Stimulated activated memory B cell treated with anti-CD40 and anti-IgM and Interleukin-4, amounts not matched to agents 10 μg/mL and 1 μg/mL and 100 μg/mL, for 72 hours (primary cell): ENCODE data around the gene GPBP1.
"Not testable (repeated sequence)": the region's sequence is repeated elsewhere in the genome, so short reads cannot be mapped to it uniquely, and the experiment has no call there.

ENCODE experiments used
- ATAC-seq: fragments of 150-1000 bp; cut with Tn5 transposase; 2 replicates; pipeline ENCODE4 v1.10.0; 2021
- H3K27ac Mint-ChIP-seq: one replicate; pipeline ENCODE4 v1.8.0; 2022; ENCODE audit warnings: mild to moderate bottlenecking, mixed read lengths
- H3K27me3 Mint-ChIP-seq: one replicate; pipeline ENCODE4 v1.8.0; 2022; ENCODE audit warnings: mixed read lengths
- H3K36me3 Mint-ChIP-seq: one replicate; pipeline ENCODE4 v1.8.0; 2022; ENCODE audit warnings: mixed read lengths
- H3K4me1 Mint-ChIP-seq: one replicate; pipeline ENCODE4 v1.8.0; 2022; ENCODE audit warnings: mixed read lengths
- H3K4me3 Mint-ChIP-seq: one replicate; pipeline ENCODE4 v1.8.0; 2022; ENCODE audit warnings: mild to moderate bottlenecking, moderate library complexity, mixed read lengths
- H3K9me3 Mint-ChIP-seq: one replicate; pipeline ENCODE4 v1.8.0; 2022; ENCODE audit warnings: mixed read lengths

GPBP1 gene

DNA sequence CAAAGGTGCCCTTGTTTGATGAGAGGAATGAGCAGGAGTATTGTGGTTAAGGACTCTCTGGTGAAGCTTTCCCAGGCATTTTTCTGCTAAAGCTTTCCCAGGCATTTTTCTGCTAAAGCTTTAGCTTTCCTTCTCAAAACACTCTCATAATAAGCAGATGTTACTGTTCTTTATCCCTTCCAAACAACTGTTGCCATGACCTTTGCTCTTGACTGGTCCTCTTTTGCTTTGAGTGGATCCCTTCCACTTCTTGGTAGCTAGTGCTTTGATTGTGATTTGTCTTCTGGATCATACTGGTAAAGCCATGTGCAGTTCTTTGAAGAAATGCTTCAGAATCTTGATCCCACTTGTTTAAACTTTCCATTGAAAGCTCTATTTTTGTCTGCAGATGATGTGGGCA is 85.8 kb downstream of the GPBP1 start:
- Mint-ChIP-seq H3K27me3 (no peaks in the 10 kb centered on the region), H3K4me1 (no peaks in the 10 kb centered on the region), H3K9me3 (no peaks in the 10 kb centered on the region), H3K4me3 (no peak overlapping the region), H3K27ac (no peak overlapping the region), H3K36me3 (peaks cover 67% of the 10 kb centered on the region)
- ATAC-seq: no peak

DNA sequence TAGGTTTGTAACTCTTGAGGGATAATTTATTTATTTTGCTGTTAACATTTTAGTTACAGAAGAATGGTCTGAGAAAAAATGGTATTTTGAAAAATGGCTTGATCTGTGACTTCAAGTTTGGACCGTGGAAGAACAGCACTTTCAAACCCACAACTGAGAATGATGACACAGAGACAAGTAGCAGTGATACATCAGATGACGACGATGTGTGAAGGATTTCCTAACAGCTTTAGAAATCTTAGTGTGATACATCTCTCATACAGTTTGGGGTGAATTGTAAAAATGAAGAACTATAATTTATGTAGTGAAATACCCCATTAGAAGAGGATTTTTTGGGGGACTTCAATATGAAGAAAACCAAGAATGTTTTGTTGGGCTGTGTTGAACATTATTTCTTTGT is 88.7 kb downstream of the GPBP1 start:
- Mint-ChIP-seq H3K36me3 (peaks cover 51% of the 10 kb centered on the region), H3K27ac (no peak overlapping the region), H3K4me1 (no peaks in the 10 kb centered on the region), H3K27me3 (no peaks in the 10 kb centered on the region), H3K4me3 (no peak overlapping the region), H3K9me3 (no peaks in the 10 kb centered on the region)
- no peak for ATAC-seq

DNA sequence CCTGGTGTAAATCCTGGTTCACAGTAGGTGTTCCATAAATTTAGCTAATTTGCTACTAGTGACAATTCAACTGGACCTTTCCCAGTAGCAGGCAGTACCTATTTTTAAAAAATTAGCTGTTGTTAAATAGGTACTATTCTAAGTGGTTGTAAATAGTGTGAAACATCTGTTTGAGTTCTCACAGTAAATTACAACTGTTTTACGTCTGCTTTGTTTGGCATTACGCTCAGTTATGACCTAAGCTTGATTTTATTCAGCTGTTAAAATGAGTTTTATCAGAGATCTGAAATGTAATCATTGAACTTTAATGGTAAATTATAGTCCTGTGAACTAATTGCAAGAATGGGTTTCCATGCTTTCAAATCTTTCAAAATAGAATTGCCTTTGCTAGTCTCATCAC is 93.9 kb downstream of the GPBP1 start:
- Mint-ChIP-seq H3K27ac (no peak overlapping the region), H3K4me1 (no peaks in the 10 kb centered on the region), H3K36me3 (peaks cover 6% of the 10 kb centered on the region), H3K27me3 (no peaks in the 10 kb centered on the region), H3K4me3 (no peak overlapping the region), H3K9me3 (no peaks in the 10 kb centered on the region)
- ATAC-seq: no peak

DNA sequence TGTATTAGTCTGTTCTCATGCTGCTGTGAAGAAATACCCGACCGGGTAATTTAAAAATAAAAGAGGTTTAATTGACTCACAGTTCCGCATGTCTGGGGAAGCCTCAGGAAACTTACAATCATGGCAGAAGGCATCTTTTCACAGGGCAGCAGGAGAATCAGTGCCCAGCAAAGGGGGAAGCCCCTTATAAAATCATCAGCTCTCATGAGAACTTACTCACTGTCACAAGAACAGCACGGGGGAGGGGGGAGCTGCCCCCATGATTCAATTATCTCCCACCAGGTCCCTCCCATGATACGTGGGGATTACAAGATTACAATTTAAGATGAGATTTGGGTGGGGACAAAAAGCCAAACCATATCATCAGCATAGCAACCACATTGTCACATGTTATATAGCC is 102.5 kb downstream of the GPBP1 start:
- no peaks in the 10 kb centered on the region for H3K27me3 Mint-ChIP-seq
- H3K9me3 Mint-ChIP-seq: no peaks in the 10 kb centered on the region
- H3K36me3 Mint-ChIP-seq: no peaks in the 10 kb centered on the region
- H3K27ac Mint-ChIP-seq: no peak overlapping the region
- no peak overlapping the region for H3K4me3 Mint-ChIP-seq
- no peaks in the 10 kb centered on the region for H3K4me1 Mint-ChIP-seq
- ATAC-seq: no peak

DNA sequence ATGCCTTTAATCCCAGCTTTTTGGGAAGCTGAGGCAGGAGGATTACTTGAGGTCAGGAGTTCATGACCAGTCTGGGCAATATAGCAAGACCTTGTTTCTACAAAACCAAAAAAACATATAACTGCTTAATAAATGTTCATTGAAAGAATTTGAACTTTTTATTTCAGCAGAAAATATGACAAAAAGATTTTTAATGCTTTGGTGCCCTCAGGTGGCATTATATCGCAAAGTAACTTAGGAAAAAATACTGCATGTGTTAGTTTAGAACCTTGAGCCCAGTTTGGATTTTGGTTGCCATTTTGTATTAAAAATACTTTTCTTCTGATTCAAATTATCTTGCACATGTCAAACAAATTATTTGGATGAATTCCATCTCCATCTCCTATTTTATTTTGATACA is 103.2 kb downstream of the GPBP1 start:
- Mint-ChIP-seq H3K4me1 (no peaks in the 10 kb centered on the region), H3K4me3 (no peak overlapping the region), H3K27me3 (no peaks in the 10 kb centered on the region), H3K9me3 (no peaks in the 10 kb centered on the region), H3K27ac (no peak overlapping the region), H3K36me3 (no peaks in the 10 kb centered on the region)
- ATAC-seq: no peak

DNA sequence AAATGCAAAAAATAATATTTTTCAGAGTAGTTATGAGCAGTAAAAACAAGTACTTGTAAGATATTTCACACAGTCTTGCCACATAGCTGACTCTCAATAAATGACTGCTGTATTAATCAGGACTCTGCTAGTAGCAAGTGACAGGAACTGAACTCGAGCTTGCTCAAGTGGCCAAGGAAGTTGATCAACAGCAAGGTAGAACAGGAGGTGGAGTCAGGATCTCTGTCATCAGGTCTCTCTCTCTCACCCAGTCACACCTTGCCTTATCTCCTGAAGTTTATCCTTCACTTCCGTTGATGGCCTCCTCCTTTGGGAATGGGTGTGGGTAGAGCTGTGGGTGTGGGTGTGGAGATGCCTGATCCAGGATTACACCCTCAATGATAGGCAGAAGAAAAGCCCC is 107.0 kb downstream of the GPBP1 start:
- no peak for ATAC-seq
- Mint-ChIP-seq H3K4me3 (no peak overlapping the region), H3K4me1 (peaks cover 6% of the 10 kb centered on the region), H3K27ac (no peak overlapping the region), H3K36me3 (peaks cover under 1% of the 10 kb centered on the region), H3K9me3 (peaks cover 9% of the 10 kb centered on the region), H3K27me3 (peaks cover 29% of the 10 kb centered on the region)

DNA sequence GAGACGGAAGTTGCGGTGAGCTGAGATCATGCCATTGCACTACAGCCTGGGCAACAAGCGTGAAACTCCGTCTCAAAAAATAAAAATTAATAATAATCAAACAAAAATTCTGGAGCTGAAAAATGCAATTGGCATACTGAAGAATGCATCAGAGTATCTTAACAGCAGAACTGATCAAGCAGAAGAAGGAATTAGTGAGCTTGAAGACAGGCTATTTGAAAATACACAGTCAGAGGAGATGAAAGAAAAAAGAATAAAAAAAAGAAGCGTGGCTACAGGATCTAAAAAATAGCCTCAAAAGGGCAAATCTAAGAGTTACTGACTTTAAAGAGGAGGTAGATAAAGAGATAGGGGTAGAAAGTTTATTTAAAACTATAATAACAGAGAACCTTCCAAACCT is 111.2 kb downstream of the GPBP1 start:
- not testable (repeated sequence) for ATAC-seq, H3K4me1 Mint-ChIP-seq, H3K4me3 Mint-ChIP-seq, H3K27ac Mint-ChIP-seq, H3K36me3 Mint-ChIP-seq
- H3K9me3 Mint-ChIP-seq: peaks cover 12% of the 10 kb centered on the region
- H3K27me3 Mint-ChIP-seq: peaks cover 46% of the 10 kb centered on the region

DNA sequence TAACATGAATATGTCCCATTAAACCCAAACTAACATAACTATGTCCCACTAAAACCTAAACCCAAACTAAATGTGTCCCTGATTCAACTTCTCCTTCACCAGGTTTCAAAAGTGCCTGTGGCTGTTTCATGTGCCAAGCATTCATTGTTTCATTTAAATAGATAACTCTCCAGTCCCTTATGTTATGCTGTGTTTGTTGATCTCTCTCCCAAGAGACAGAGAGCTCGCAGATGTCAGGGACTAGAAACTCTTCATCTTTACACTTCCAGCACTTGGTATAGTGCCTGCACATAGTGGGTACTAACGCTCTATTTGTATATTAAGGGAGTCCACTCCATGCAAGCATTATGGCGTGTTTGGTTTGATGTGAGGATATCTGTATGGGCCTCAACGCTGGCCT is 118.0 kb downstream of the GPBP1 start:
- H3K36me3 Mint-ChIP-seq: no peaks in the 10 kb centered on the region
- H3K27ac Mint-ChIP-seq: no peak overlapping the region
- H3K4me1 Mint-ChIP-seq: no peaks in the 10 kb centered on the region
- ATAC-seq: no peak
- no peak overlapping the region for H3K4me3 Mint-ChIP-seq
- peaks cover 4% of the 10 kb centered on the region for H3K9me3 Mint-ChIP-seq
- peaks cover 11% of the 10 kb centered on the region for H3K27me3 Mint-ChIP-seq

DNA sequence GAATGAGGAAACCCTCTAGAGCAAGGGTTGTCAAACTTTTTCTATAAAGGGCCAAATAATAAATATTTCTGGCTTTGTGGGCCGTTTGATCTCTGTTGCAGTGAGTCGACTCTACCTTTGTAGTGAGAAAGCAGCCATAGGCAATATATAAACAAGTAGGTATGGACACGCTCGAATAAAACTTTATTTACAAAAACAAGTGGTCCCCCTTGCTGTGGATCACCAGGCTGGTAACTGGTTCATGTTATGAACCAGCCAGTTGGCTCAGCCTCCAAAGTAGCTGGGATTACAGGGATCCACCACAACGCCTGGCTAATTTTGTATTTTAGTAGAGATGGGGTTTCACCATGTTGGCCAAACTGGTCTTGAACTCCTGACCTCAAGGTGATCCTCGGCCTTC is 118.5 kb downstream of the GPBP1 start:
- no peak for ATAC-seq
- Mint-ChIP-seq H3K4me1 (no peaks in the 10 kb centered on the region), H3K9me3 (peaks cover 4% of the 10 kb centered on the region), H3K27me3 (peaks cover 10% of the 10 kb centered on the region), H3K27ac (no peak overlapping the region), H3K36me3 (no peaks in the 10 kb centered on the region), H3K4me3 (no peak overlapping the region)

DNA sequence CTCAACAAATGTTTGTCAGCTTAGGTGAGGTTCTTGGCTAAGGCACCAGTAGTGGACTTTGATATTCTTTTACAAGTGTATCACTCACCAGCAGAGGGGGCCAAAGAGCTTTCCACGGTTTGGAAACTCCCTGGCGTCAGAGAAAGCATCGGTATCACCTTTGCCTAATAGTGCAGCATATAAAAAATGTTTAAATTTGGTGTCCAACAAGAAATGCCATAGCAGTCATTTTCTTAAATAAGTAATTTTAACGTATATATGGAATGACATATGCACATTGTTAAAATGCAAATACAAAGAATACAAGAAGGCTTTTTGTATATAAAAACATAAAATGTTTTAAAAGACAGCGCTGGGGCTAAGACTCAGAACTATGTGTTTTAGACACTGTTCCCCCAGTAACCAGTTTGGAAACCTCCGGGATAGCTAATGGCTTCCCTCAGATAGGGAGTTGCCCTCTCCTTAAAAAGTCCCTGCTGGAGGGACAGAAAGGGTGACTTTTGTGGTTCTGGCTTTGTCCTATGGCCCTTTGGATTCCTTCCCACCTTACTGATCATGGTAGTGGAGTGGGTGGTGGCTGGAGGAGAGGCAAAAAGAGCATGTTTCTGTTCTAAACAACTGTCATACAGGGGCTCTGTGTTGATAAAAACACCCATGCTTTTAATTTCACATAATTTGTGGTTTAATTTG is 124.6 kb downstream of the GPBP1 start:
- Mint-ChIP-seq H3K4me1 (peaks cover 13% of the 10 kb centered on the region), H3K27ac (peak overlapping the region; percentile 64), H3K27me3 (no peaks in the 10 kb centered on the region), H3K9me3 (no peaks in the 10 kb centered on the region), H3K4me3 (peak overlapping the region; percentile 72), H3K36me3 (no peaks in the 10 kb centered on the region)
- peak; percentile 74 for ATAC-seq

DNA sequence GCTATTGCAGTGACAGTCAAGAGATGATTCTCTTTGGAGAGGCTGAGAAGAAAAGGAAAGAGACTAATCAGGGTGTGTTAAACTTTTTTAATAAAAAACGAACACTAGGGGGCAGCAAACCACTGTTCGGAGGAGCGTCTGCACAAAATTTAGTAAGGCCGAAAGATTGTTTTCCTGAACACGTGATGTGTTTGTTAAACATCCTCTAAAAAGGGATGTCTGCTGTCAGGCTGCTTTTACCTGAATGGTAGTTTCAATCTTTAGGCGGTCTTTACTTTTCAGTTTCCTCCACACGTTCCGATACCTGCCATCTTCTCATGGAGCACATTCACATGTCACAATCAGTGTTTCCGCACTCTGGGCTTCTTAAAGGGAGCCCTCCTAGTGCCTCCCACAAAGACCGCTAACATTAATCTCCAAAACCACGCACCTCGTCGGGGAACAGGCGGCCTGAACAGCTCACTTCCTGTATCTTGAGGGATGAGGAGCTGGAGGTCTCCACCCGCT is 125.2 kb downstream of the GPBP1 start:
- peak overlapping the region; percentile 72 for H3K4me3 Mint-ChIP-seq
- no peaks in the 10 kb centered on the region for H3K27me3 Mint-ChIP-seq
- peak; percentile 59 for ATAC-seq
- peaks cover 13% of the 10 kb centered on the region for H3K4me1 Mint-ChIP-seq
- peak overlapping the region; percentile 64 for H3K27ac Mint-ChIP-seq
- no peaks in the 10 kb centered on the region for H3K9me3 Mint-ChIP-seq
- no peaks in the 10 kb centered on the region for H3K36me3 Mint-ChIP-seq

DNA sequence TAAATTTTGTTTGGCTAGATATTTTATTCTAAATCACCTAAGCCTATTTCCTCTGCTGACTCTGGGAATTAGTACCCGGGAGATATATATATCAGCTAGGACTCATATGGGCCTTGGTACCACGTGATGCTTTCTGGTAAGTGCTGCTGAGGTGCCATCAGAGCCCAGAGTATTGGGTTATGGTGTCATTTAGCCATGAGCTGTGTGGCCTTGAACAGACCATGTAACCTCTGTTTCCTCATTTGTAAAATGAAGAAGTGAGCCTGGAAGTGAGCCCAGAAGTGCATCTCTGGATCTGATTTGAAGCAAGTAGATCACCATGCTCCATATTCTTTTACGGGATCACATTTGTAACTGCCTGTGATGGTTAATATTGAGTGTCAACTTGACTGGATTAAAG is 126.1 kb downstream of the GPBP1 start:
- no peaks in the 10 kb centered on the region for H3K36me3 Mint-ChIP-seq
- H3K27ac Mint-ChIP-seq: no peak overlapping the region
- no peak overlapping the region for H3K4me3 Mint-ChIP-seq
- no peaks in the 10 kb centered on the region for H3K9me3 Mint-ChIP-seq
- H3K4me1 Mint-ChIP-seq: peaks cover 13% of the 10 kb centered on the region
- no peaks in the 10 kb centered on the region for H3K27me3 Mint-ChIP-seq
- ATAC-seq: no peak

DNA sequence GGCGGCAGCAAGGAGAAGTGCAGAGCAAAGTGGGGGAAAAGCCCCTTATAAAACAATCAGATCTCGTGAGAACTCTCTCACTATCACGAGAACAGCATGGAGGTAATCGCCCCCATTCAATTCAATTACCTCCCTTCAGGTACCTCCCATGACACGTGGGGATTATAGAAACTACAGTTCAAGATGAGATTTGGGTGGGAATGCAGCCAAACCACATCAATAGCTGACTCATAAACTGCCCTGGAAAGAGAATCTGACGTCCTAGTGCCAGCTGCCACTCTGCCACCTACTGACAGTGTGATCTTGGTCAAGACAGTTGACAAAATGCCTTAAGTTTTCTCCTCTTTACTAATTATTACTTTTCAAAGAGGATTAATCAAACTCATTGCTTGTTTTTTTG is 128.3 kb downstream of the GPBP1 start:
- ATAC-seq: no peak
- peaks cover 13% of the 10 kb centered on the region for H3K4me1 Mint-ChIP-seq
- H3K4me3 Mint-ChIP-seq: no peak overlapping the region
- peaks cover 6% of the 10 kb centered on the region for H3K36me3 Mint-ChIP-seq
- peaks cover 7% of the 10 kb centered on the region for H3K9me3 Mint-ChIP-seq
- H3K27me3 Mint-ChIP-seq: no peaks in the 10 kb centered on the region
- no peak overlapping the region for H3K27ac Mint-ChIP-seq

DNA sequence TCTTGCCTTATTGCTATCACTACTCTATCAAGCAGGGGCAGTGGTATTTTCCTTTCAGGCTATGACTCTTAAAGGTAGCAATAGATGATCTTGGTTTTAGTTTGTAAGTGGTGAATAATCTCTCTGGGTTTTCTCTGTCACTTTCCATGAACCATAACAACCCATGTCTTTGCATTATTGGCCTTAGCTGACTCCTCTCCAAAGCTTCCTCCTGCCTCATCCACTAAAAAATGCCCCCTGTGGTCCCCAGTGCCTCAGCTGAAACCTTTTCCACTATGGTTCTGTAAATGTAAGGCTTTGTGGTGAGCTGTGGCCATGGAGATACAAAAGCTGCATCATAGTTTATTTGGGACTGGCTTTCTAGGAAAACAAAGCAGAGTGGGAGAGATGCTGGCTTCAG is 128.8 kb downstream of the GPBP1 start:
- Mint-ChIP-seq H3K4me3 (no peak overlapping the region), H3K36me3 (peaks cover 6% of the 10 kb centered on the region), H3K4me1 (peaks cover 13% of the 10 kb centered on the region), H3K27me3 (no peaks in the 10 kb centered on the region), H3K9me3 (peaks cover 7% of the 10 kb centered on the region), H3K27ac (no peak overlapping the region)
- ATAC-seq: no peak

DNA sequence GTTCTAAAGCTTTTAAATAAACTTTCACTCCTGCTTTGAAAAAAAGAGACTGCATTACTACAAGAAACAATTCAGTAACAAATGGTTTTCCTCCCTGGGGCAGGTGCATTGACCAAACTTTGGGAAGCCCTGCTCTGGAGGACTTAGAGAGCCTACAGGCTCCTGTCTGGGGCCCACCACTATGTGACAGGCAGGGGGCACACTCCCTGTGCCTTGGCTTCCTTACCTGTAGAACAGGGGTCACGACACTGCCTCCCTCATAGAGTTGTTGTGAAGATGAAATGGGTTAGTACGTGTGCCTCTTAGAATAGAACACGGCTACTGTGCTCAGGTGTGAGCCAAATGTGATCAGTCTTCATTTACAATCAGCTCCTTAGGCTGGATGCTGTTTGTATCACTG is 130.1 kb downstream of the GPBP1 start:
- peaks cover 12% of the 10 kb centered on the region for H3K36me3 Mint-ChIP-seq
- no peak for ATAC-seq
- peaks cover 12% of the 10 kb centered on the region for H3K9me3 Mint-ChIP-seq
- no peak overlapping the region for H3K27ac Mint-ChIP-seq
- H3K4me1 Mint-ChIP-seq: peaks cover 7% of the 10 kb centered on the region
- H3K4me3 Mint-ChIP-seq: no peak overlapping the region
- no peaks in the 10 kb centered on the region for H3K27me3 Mint-ChIP-seq

DNA sequence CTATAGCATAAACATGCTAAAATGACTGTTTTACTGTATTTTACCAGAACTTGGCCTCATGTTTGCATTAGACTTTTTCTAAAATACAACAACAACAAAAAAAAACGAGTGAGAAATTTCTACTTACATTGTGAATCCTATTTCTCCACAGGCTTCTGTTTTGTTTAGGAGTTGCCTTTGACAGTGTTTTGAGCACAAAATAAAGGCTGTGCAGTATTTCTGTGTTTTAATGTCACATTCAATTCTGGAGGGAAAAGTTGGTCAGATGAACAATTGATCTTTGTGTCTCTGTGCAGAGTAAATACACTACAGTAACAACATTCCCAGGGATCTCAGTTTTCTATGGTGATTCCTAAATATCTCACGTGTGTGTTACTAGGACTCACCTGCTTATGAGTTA is 131.1 kb downstream of the GPBP1 start:
- no peaks in the 10 kb centered on the region for H3K4me1 Mint-ChIP-seq
- peaks cover 12% of the 10 kb centered on the region for H3K9me3 Mint-ChIP-seq
- no peak overlapping the region for H3K27ac Mint-ChIP-seq
- peaks cover 12% of the 10 kb centered on the region for H3K36me3 Mint-ChIP-seq
- no peak overlapping the region for H3K4me3 Mint-ChIP-seq
- no peak for ATAC-seq
- H3K27me3 Mint-ChIP-seq: no peaks in the 10 kb centered on the region
